GM19043 (cell line): ENCODE measurements around the gene ZNF726.
A peak's percentile ranks its signal among the peaks of the same experiment; 100 is the strongest.
"Not testable (repeated sequence)": the region's sequence is repeated elsewhere in the genome, so short reads cannot be mapped to it uniquely, and the experiment has no call there.

Source experiments
- ATAC-seq: cut with Tn5 transposase; IDR thresholded peaks from one replicate; pipeline ENCODE4 v1.9.1; 2021; ENCODE audit warnings: low read depth; ENCODE audit not compliant: unreplicated experiment

ZNF726 gene

GRCh38 chr19:23914402-23915286, at the start of gene ZNF726:
TSS of gene ZNF726 (plus strand) at chr19:23914886. CDS start at chr19:23914995, 109 bp downstream.
- ATAC-seq: peak; percentile 91

DNA sequence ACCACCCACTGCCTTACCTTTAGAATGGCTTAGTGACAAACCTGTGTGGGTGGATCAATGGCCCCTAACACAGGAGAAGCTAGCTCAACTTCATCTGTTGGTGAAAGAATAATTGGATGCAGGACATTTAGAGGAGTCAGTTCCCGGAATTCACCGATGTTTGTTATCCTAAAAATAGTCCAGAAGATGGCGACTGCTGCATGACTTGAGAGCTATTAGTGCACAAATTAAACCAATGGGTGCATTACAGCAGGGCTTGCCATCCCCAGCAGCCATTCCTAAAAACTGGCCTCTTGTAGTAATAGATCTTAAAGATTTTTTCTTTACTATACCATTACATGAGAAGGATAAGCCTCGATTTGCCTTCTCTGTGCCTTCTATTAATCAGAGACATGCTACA, 46.8 kb upstream of the ZNF726 start:
- no peak for ATAC-seq

DNA sequence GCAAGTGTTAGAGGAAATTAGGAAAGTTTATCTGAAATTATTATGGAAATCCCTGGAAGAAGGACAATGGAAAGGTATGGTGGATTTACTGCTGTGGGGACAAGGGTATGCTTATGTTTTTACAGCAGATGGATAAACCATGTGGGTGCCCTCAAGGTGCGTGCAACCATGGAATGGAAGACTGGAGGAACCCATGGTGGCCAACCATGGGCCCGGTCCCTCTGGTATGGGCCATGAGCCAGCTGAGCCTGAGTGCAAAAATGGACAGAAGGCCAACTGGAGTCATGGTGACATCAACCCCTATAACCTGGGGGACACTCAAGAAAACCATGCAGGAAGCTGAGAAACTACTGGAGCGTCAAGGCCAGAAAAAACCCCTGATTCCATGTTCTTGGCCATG, 46.1 kb upstream of the ZNF726 start:
- no peak for ATAC-seq

- ATAC-seq: no peak
These were observed 42.3 kb upstream of the ZNF726 start for GRCh38 chr19:23872282-23872919.

- no peak for ATAC-seq
These were observed 38.4 kb upstream of the ZNF726 start for GRCh38 chr19:23876261-23876660.

- not testable (repeated sequence) for ATAC-seq
These were observed 37.9 kb upstream of the ZNF726 start for GRCh38 chr19:23876756-23877155.

DNA sequence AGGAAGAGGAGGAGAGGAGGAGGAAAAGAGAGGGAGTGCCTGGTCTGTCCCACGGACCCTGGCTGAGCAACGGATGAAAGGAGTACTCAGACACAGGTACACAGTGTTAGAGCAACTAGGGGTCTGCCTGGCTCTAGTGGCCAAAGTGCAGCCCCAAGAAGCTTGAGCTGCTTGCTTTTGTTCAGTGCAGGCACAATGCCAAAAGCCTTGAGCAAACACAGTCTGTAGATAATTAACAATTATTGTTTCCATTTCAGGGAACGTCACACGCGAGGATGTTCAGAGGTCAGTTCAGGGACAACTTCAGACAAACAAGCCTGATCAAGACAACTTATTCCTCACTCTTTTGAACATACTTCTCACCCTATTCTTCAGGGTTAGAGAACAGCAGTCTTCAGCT, 32.2 kb upstream of the ZNF726 start:
- no peak for ATAC-seq

- ATAC-seq: no peak
These were observed 30.3 kb upstream of the ZNF726 start for GRCh38 chr19:23884363-23884762.

- no peak for ATAC-seq
These were observed 27.0 kb upstream of the ZNF726 start for GRCh38 chr19:23887642-23888041.

DNA sequence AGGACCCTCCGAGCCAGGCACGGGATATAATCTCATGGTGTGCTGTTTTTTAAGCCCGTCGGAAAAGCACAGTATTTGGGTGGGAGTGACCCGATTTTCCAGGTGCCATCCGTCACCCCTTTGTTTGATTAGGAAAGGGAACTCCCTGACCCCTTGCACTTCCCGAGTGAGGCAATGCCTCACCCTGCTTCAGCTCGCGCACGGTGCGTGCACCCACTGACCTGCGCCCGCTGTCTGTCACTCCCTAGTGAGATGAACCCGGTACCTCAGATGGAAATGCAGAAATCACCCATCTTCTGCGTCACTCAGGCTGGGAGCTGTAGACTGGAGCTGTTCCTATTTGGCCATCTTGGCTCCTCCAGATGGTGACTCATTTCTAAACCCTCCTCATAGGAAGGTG, 18.6 kb upstream of the ZNF726 start:
- ATAC-seq: not testable (repeated sequence)

GRCh38 chr19:23896912-23897311, 17.8 kb upstream of the ZNF726 start:
- ATAC-seq: no peak

DNA sequence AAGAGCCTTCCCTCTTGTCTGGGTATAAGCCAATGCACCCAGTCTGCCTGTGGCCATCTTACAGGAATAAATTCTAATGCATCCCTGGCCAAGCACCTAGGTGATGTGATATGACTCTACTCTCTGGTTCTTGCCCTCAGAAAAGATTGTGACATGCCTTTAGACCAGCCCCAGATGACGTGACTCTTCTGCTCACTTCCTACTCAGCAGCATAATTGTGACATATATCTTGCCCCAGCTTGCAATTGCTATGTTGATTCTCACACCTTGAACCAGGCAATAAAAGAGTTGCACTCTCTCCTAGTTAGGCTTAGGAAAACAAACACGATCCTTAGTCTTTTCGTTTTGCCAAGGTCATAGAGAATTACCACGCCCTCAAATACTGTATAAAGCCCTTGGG, 13.3 kb upstream of the ZNF726 start:
- ATAC-seq: no peak

GRCh38 chr19:23904406-23904805, 10.3 kb upstream of the ZNF726 start:
- no peak for ATAC-seq

DNA sequence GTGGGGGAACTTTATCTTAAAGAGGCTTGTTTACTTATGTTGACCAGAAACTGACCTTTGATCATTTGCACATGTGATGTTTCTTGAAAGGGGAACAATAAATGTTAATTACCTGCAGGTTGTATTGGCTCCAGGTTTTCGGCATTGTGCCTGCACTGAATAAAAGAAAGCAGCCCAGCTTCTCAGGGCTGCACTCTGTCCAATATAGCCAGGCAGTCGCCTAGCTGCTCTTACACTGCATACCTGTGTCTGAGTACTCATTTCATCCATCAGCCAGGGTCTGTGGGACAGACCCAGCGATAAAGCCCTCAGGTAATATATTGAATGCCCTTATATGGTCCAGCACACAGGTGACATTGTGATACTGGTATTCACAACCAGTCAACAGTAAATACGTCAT, 8.9 kb upstream of the ZNF726 start:
- ATAC-seq: no peak

GRCh38 chr19:23906835-23907234, 7.9 kb upstream of the ZNF726 start:
- ATAC-seq: no peak

GRCh38 chr19:23908165-23908564, 6.5 kb upstream of the ZNF726 start:
- no peak for ATAC-seq

DNA sequence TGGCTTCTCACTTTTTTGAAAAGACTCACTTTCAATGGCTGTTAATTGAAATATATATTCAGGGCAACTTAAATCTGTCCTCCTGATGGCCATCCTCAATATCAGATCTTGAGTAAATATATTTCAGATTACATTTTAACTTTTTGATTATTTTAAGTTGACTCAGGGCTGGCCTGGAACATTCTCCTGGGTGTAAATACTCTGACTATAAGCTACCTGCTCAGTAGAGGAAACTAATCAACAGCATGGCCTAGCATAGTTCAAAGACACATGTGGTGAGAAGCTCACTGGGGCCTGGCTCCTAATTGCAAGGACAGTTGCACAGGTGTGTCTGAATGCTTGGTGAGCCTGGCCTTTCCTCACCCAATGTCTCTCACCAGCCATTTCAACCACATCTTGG, 5.5 kb upstream of the ZNF726 start:
- ATAC-seq: no peak

DNA sequence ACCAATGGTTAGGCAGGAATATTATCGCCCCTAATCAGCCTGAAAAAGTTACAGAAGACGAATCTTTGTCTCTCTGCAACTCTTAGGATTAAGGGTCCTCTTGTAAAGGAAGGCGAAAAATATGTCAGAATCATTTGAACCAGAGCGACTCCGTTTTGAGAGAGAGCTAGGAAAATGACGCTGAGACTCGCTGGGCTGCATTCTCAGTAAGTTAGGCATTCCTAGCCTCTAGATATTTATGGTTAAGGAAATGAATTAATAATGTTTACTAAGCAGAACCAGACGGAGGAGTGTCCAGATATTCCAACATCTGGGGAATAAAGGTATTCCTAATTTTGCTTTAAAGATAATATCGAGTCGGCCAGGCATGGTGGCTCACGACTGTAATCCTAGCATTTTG, 755 bp upstream of the ZNF726 start:
- no peak for ATAC-seq

DNA sequence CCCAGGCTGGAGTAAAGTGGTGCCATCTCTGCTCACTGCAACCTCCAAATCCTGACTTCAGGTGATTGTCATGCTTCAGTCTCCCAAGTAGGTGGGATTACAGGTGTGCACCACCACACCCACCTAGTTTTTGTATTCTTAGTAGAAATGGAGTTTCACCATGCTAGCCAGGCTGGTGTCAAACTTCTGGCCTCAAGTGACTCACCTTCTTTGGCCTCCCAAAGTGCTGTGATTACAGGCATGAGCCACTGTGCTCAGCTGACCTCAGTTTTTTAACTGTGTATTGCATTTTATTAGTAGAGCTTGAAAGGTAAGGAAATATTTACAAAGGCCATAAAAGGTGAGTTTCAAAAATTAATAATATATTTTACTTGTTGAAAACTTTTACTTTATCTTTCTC, 2.3 kb downstream of the ZNF726 start:
- ATAC-seq: no peak

DNA sequence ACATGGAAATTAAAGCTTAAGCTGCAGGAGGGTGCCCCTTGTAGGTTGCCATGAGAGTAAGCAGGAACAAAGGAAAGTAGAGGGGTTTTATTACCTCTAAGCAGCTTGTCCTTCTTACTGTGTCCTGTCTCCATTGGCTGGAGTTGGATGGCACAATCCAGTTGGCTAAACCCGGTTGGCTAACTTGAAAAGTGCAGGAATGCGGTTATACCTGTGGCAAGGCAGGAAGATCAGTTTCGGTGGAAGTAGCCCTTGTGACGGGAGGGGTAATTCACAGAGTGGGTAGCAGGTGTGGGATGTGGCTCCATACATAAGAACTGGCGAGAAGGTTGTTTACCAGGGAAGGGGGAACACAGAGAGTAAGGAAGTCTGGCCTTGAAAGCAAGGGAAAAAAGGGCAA, 3.2 kb downstream of the ZNF726 start:
- ATAC-seq: no peak

DNA sequence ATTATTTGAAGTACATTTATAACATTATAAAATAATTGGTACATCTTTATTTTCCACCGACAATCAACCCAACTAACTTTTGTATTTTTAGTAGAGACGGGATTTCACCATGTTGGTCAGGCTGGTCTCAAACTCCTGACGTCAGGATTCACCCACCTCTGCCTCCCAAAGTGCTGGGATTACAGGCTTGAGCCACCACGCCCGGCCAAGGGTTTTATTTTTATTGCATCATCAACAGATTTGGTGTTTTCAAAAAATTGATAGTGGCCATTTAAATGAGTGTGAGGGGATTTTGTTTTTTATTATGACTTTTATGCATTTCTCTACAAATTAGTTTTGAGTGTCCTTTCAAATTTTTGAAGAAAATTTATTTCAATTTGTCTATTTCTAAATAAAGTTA, 10.6 kb downstream of the ZNF726 start:
- ATAC-seq: no peak

DNA sequence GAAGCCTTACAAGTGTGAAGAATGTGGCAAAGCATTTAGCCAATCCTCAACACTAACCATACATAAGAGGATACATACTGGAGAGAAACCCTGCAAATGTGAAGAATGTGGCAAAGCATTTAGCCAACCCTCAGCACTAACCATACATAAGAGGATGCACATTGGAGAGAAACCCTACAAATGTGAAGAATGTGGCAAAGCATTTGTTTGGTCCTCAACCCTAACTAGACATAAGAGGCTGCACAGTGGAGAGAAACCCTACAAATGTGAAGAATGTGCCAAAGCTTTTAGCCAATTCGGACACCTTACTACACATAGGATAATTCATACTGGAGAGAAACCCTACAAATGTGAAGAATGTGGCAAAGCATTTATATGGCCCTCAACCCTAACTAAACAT, 18.2 kb downstream of the ZNF726 start:
- ATAC-seq: no peak
